HT1080 (cell line): ENCODE data around the gene LTB4R2. TPM values are rescaled to one million over a fixed set of nuclear protein-coding genes. Genes with fewer than 3 reads are reported as not detected.

Experiments used
- DNase-seq: peaks from one replicate; pipeline ENCODE4 v3.0.0-alpha.2; 2015; ENCODE audit warnings: low read depth
- total RNA-seq: library from RNA; depleted of rRNA; stranded (reverse); fragments of >200 nt; shearing (Covaris generic); gene quantifications from 2 replicates; pipeline ENCODE4 v1.2.3, GENCODE V29; 2014

Gene LTB4R2
- total RNA-seq, 1 experiment from 2014 or later = 5.0 TPM

GRCh38 chr14:24298892-24299254, 11.1 kb upstream of the LTB4R2 start:
- DNase-seq = peak; percentile 83

- DNase-seq = peak; percentile 83
These were observed 10.4 kb upstream of the LTB4R2 start, which contains the start of the genes DHRS1 and NOP9 for GRCh38 chr14:24299255-24300191. Gene DHRS1 (minus strand): TSS chr14:24299780. CDS start chr14:24299106, 674 bp downstream. Gene NOP9 (plus strand): TSS chr14:24299850. CDS start chr14:24299955, 105 bp downstream.

GRCh38 chr14:24300326-24300980, 9.5 kb upstream of the LTB4R2 start:
- no peak for DNase-seq

- no peak for DNase-seq
These were observed 5.9 kb upstream of the LTB4R2 start for GRCh38 chr14:24304019-24304387.

GRCh38 chr14:24307156-24307574, 2.8 kb upstream of the LTB4R2 start:
- no peak for DNase-seq

- peak; percentile 56 for DNase-seq
These were observed 2.2 kb upstream of the LTB4R2 start, which contains the start of gene CIDEB for GRCh38 chr14:24307575-24308341. Gene CIDEB (minus strand): TSS chr14:24307977. CDS start chr14:24307858, 119 bp downstream.

GRCh38 chr14:24308342-24309124, 1.4 kb upstream of the LTB4R2 start:
- DNase-seq = no peak

GRCh38 chr14:24310265-24310645, 315 bp downstream of the LTB4R2 start:
- no peak for DNase-seq

GRCh38 chr14:24310646-24311604, 985 bp downstream of the LTB4R2 start, which contains the start of gene LTB4R:
Gene LTB4R (plus strand): TSS chr14:24311502. CDS start chr14:24315652, 4,150 bp downstream.
- DNase-seq = no peak

GRCh38 chr14:24311837-24312615, 2.1 kb downstream of the LTB4R2 start:
- no peak for DNase-seq

- peak; percentile 77 for DNase-seq
These were observed 3.0 kb downstream of the LTB4R2 start for GRCh38 chr14:24312736-24313507.

GRCh38 chr14:24313913-24314312, 4.0 kb downstream of the LTB4R2 start:
- no peak for DNase-seq

- no peak for DNase-seq
These were observed 4.6 kb downstream of the LTB4R2 start for GRCh38 chr14:24314377-24315193.

GRCh38 chr14:24315243-24315806, 5.4 kb downstream of the LTB4R2 start:
- no peak for DNase-seq

- DNase-seq = no peak
These were observed 6.1 kb downstream of the LTB4R2 start for GRCh38 chr14:24315807-24316596.

GRCh38 chr14:24316597-24316950, 6.6 kb downstream of the LTB4R2 start:
- no peak for DNase-seq
